CD14-positive monocyte (primary cell): ENCODE results near the gene RNF123. TPM values are rescaled to one million over a fixed set of nuclear protein-coding genes. Genes with fewer than 3 reads are reported as not detected.

ENCODE experiments used
- DNase-seq, 3 donors: peaks; one replicate each; pipeline ENCODE4 v3.0.0-alpha.2; 2011 to 2022
- H2AFZ ChIP-seq: 2 replicates; pipeline ENCODE4 v1.6.0; 2012; ENCODE audit warnings: mild to moderate bottlenecking, low read depth, low read length, inconsistent platforms; ENCODE audit not compliant: insufficient read depth, poor library complexity, severe bottlenecking
- H3K27ac ChIP-seq, 2 donors: 1 replicate in 1 of 2; 2 replicates in 1 of 2; pipeline ENCODE4 v1.5.1; 2012 to 2013; ENCODE audit warnings: low read length in 2 of 2, control low read depth in 1 of 2, inconsistent platforms in 1 of 2, low read depth in 1 of 2, mild to moderate bottlenecking in 1 of 2
- H3K27me3 ChIP-seq, 2 donors: one replicate each; pipeline versions ENCODE4 v1.6.0 to v1.6.1; 2011 to 2013; ENCODE audit warnings: low read length in 2 of 2; ENCODE audit not compliant: control insufficient read depth in 2 of 2, insufficient read depth in 2 of 2
- H3K36me3 ChIP-seq, 2 donors: replicated peaks in 1 of 2; 1 replicate in 1 of 2; 2 replicates in 1 of 2; pipeline versions ENCODE4 v1.5.1 to v1.6.1; 2012 to 2013; ENCODE audit warnings: low read length in 2 of 2, control low read depth in 1 of 2, inconsistent platforms in 1 of 2, mild to moderate bottlenecking in 1 of 2; ENCODE audit not compliant: insufficient read depth in 2 of 2, control insufficient read depth in 1 of 2
- H3K4me1 ChIP-seq, 2 donors: 1 replicate in 1 of 2; 2 replicates in 1 of 2; pipeline versions ENCODE4 v1.5.1 to v1.6.1; 2012 to 2013; ENCODE audit warnings: low read length in 2 of 2, control low read depth in 1 of 2, inconsistent platforms in 1 of 2, mild to moderate bottlenecking in 1 of 2, moderate library complexity in 1 of 2; ENCODE audit not compliant: insufficient read depth in 2 of 2, control insufficient read depth in 1 of 2
- H3K4me2 ChIP-seq: replicated peaks from 2 replicates; pipeline ENCODE3; 2012; ENCODE audit warnings: low read length, moderate library complexity, mild to moderate bottlenecking; ENCODE audit not compliant: poor library complexity, severe bottlenecking; ENCODE audit errors: extremely low read depth
- H3K4me3 ChIP-seq, 3 experiments: fragments of 200-600 bp in 1 of 3; sonication (generic) in 1 of 3; replicated peaks in 1 of 3; 1 replicate in 2 of 3; 2 replicates in 1 of 3; pipeline ENCODE4 v1.5.1; 2011 to 2013; ENCODE audit warnings: low read length in 3 of 3, mild to moderate bottlenecking in 3 of 3, control low read depth in 2 of 3, low read depth in 2 of 3, inconsistent platforms in 1 of 3, moderate library complexity in 1 of 3
- H3K79me2 ChIP-seq: 2 replicates; pipeline ENCODE4 v1.6.0; 2012; ENCODE audit warnings: mild to moderate bottlenecking, control low read depth, inconsistent platforms, low read length, moderate library complexity; ENCODE audit not compliant: insufficient read depth
- H3K9ac ChIP-seq: 2 replicates; pipeline ENCODE4 v1.6.0; 2017; ENCODE audit warnings: low read length, mild to moderate bottlenecking; ENCODE audit not compliant: insufficient read depth, poor library complexity, severe bottlenecking
- H3K9me3 ChIP-seq, 2 donors: replicated peaks in 1 of 2; 1 replicate in 1 of 2; 2 replicates in 1 of 2; pipeline versions ENCODE4 v1.5.1 to v1.6.1; 2012 to 2013; ENCODE audit warnings: low read length in 2 of 2, control low read depth in 1 of 2; ENCODE audit not compliant: control insufficient read depth in 1 of 2, insufficient read depth in 1 of 2
- H4K20me1 ChIP-seq: 2 replicates; pipeline ENCODE4 v1.6.0; 2012; ENCODE audit warnings: mild to moderate bottlenecking, low read length, control low read depth, moderate library complexity; ENCODE audit not compliant: insufficient read depth
- H3K27ac Mint-ChIP-seq, 7 donors: one replicate each; pipeline ENCODE4 v1.8.0; 2020; ENCODE audit warnings: mild to moderate bottlenecking in 7 of 7, mixed read lengths in 7 of 7, moderate library complexity in 6 of 7, inconsistent platforms in 2 of 7
- H3K27me3 Mint-ChIP-seq, 3 donors: one replicate each; pipeline ENCODE4 v1.8.0; 2021 to 2022; ENCODE audit warnings: low read depth in 3 of 3, mild to moderate bottlenecking in 3 of 3, mixed read lengths in 3 of 3, moderate library complexity in 3 of 3, inconsistent platforms in 1 of 3
- H3K36me3 Mint-ChIP-seq, 2 donors: one replicate each; pipeline ENCODE4 v1.8.0; 2020; ENCODE audit warnings: mixed read lengths in 2 of 2, inconsistent platforms in 1 of 2, mild to moderate bottlenecking in 1 of 2
- H3K4me1 Mint-ChIP-seq: one replicate; pipeline ENCODE4 v1.8.0; 2020; ENCODE audit warnings: mild to moderate bottlenecking, mixed read lengths
- H3K4me3 Mint-ChIP-seq, 2 donors: one replicate each; pipeline ENCODE4 v1.8.0; 2020; ENCODE audit warnings: mild to moderate bottlenecking in 2 of 2, mixed read lengths in 2 of 2, moderate library complexity in 1 of 2
- H3K9me3 Mint-ChIP-seq, 7 donors: one replicate each; pipeline ENCODE4 v1.8.0; 2020 to 2022; ENCODE audit warnings: mixed read lengths in 7 of 7, mild to moderate bottlenecking in 6 of 7, moderate library complexity in 6 of 7, inconsistent platforms in 2 of 7
- WGBS: methylation state at CpG from one replicate; pipeline ENCODE4 v1.1.5; 2013; ENCODE audit warnings: missing lambda C conversion rate; ENCODE audit not compliant: insufficient coverage; 5-methylcytosine and 5-hydroxymethylcytosine counted together
- intact Hi-C, 2 donors: fragments of 100-400 bp; cut with micrococcal nuclease; formaldehyde crosslinking; loops; one replicate each; pipeline versions ENCODE4 v1.15.0 to v1.15.1; 2023
- polyA plus RNA-seq, 3 donors: library from polyadenylated mRNA; depleted of rRNA in 1 of 3; unstranded in 2 of 3; stranded (reverse) in 1 of 3; fragments of 300-500 nt in 2 of 3; fragments of >200 nt in 1 of 3; fragmentation: Illumina TruSeq in 2 of 3; gene quantifications; 1 replicate in 2 of 3; 2 replicates in 1 of 3; pipeline ENCODE4 v1.2.3, GENCODE V29; 2012 to 2021
- TF ChIP-seq, protein P1 (sequence below): fragments of 200-600 bp; IDR thresholded peaks from one replicate; pipeline ENCODE4 v1.8.0; 2022; ENCODE audit warnings: antibody characterized with exemption, mild to moderate bottlenecking

Gene RNF123
- polyA plus RNA-seq, 3 donors = 11.1 to 46.2 (median 15.7) TPM

- H3K9ac ChIP-seq = no peak overlapping the region
- Mint-ChIP-seq H3K4me1 (peaks cover 4% of the 10 kb centered on the region), H3K36me3 (no peaks in the 10 kb centered on the region), H3K27ac (no peak overlapping the region), H3K4me3 (no peak overlapping the region), H3K27me3 (peaks cover 0 to 4% (median 2%) of the 10 kb centered on the region in 3 donors), H3K9me3 (no peaks in the 10 kb centered on the region)
- no peak overlapping the region for H3K4me3 ChIP-seq
- no peaks in the 10 kb centered on the region for H3K79me2 ChIP-seq
- no peaks in the 10 kb centered on the region for H3K9me3 ChIP-seq
- H2AFZ ChIP-seq = no peak overlapping the region
- no peaks in the 10 kb centered on the region for H3K36me3 ChIP-seq
- TF ChIP-seq, protein P1, sequence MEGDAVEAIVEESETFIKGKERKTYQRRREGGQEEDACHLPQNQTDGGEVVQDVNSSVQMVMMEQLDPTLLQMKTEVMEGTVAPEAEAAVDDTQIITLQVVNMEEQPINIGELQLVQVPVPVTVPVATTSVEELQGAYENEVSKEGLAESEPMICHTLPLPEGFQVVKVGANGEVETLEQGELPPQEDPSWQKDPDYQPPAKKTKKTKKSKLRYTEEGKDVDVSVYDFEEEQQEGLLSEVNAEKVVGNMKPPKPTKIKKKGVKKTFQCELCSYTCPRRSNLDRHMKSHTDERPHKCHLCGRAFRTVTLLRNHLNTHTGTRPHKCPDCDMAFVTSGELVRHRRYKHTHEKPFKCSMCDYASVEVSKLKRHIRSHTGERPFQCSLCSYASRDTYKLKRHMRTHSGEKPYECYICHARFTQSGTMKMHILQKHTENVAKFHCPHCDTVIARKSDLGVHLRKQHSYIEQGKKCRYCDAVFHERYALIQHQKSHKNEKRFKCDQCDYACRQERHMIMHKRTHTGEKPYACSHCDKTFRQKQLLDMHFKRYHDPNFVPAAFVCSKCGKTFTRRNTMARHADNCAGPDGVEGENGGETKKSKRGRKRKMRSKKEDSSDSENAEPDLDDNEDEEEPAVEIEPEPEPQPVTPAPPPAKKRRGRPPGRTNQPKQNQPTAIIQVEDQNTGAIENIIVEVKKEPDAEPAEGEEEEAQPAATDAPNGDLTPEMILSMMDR = no peak
- 96% methylated on average over 15 of the region's 21 CpGs for WGBS
- H3K27me3 ChIP-seq = peaks cover 0 to 2% of the 10 kb centered on the region in 2 donors
- intact Hi-C loops = no loop called here
- no peak for DNase-seq
- no peaks in the 10 kb centered on the region for H4K20me1 ChIP-seq
- H3K27ac ChIP-seq = no peak overlapping the region
- no peak overlapping the region for H3K4me2 ChIP-seq
- H3K4me1 ChIP-seq = peaks cover 0 to 5% of the 10 kb centered on the region in 2 donors
Observed at GRCh38 chr3:49652903-49653415, 36.4 kb upstream of the RNF123 start.

DNA sequence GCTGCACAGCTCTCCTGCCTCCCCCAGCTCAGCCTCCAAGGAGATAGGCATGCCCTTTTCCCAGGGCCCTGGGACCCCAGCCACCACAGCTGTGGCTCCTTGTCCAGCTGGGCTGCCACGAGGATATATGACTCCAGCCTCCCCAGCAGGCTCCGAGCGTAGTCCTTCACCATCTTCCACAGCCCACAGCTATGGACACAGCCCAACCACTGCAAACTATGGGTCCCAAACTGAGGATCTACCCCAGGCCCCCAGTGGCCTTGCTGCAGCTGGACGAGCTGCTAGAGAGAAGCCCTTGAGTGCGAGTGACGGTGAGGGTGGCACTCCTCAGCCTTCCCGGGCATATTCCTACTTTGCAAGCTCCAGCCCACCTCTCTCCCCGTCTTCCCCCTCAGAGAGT, 35.7 kb upstream of the RNF123 start:
- Mint-ChIP-seq H3K27me3 (peaks cover 2 to 4% (median 2%) of the 10 kb centered on the region in 3 donors), H3K4me1 (peaks cover 4% of the 10 kb centered on the region), H3K4me3 (no peak overlapping the region), H3K9me3 (no peaks in the 10 kb centered on the region), H3K27ac (no peak overlapping the region), H3K36me3 (no peaks in the 10 kb centered on the region)
- no peaks in the 10 kb centered on the region for H3K79me2 ChIP-seq
- TF ChIP-seq, protein P1 = no peak
- H3K36me3 ChIP-seq = no peaks in the 10 kb centered on the region
- H3K9me3 ChIP-seq = no peaks in the 10 kb centered on the region
- peaks cover 0 to 5% of the 10 kb centered on the region in 2 donors for H3K4me1 ChIP-seq
- H2AFZ ChIP-seq = no peak overlapping the region
- no peak overlapping the region for H3K4me2 ChIP-seq
- intact Hi-C loops = no loop called here
- no peak overlapping the region for H3K9ac ChIP-seq
- H4K20me1 ChIP-seq = no peaks in the 10 kb centered on the region
- no peak overlapping the region for H3K4me3 ChIP-seq
- 85% methylated on average over 7 of the region's 8 CpGs for WGBS
- H3K27ac ChIP-seq = no peak overlapping the region
- DNase-seq = no peak
- H3K27me3 ChIP-seq = peaks cover 0 to 2% of the 10 kb centered on the region in 2 donors
